ENCODE measurements around the gene ZNRF1.

DNA sequence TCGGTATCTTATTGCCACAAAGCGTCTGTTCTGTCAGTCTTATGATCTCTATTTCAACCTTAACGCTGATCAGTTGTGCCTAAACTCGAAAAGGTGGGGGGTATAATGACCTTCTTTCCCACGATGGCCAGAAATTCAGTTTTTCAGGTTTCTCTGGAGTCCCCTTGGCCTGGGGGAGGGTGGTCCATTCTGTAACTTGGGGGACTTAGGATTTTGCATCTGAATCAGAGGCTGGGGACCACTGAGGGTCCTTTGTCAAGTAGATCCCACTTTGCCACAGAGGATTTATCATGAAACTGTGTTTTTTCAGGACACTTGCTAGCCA, 7.6 kb upstream of the ZNRF1 start:
- TF ChIP-seq, protein P1, sequence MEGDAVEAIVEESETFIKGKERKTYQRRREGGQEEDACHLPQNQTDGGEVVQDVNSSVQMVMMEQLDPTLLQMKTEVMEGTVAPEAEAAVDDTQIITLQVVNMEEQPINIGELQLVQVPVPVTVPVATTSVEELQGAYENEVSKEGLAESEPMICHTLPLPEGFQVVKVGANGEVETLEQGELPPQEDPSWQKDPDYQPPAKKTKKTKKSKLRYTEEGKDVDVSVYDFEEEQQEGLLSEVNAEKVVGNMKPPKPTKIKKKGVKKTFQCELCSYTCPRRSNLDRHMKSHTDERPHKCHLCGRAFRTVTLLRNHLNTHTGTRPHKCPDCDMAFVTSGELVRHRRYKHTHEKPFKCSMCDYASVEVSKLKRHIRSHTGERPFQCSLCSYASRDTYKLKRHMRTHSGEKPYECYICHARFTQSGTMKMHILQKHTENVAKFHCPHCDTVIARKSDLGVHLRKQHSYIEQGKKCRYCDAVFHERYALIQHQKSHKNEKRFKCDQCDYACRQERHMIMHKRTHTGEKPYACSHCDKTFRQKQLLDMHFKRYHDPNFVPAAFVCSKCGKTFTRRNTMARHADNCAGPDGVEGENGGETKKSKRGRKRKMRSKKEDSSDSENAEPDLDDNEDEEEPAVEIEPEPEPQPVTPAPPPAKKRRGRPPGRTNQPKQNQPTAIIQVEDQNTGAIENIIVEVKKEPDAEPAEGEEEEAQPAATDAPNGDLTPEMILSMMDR (IDR thresholded peaks at IDR 0.05; ENCODE audit: low read depth, low read length): no peak
- TF ChIP-seq POLR2A (IDR thresholded peaks at IDR 0.05; ENCODE audit: extremely low read depth, insufficient read length) (no peak), MYC (IDR thresholded peaks at IDR 0.05; ENCODE audit: low read depth, low read length) (no peak)
- TF ChIP-seq, protein P2, sequence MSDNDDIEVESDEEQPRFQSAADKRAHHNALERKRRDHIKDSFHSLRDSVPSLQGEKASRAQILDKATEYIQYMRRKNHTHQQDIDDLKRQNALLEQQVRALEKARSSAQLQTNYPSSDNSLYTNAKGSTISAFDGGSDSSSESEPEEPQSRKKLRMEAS (IDR thresholded peaks at IDR 0.05; ENCODE audit: low read depth, low read length): no peak
